H4 (cell line): ENCODE measurements around the gene CEP68. TPM values are rescaled to one million over a fixed set of nuclear protein-coding genes. Genes with fewer than 3 reads are reported as not detected.
"Not testable (repeated sequence)": the region's sequence is repeated elsewhere in the genome, so short reads cannot be mapped to it uniquely, and the experiment has no call there.

Source experiments
- DNase-seq: peaks from one replicate; pipeline ENCODE4 v3.0.0-alpha.2; 2015; ENCODE audit warnings: low spot score
- total RNA-seq: library from RNA; depleted of rRNA; stranded (reverse); fragments of >200 nt; shearing (Covaris generic); gene quantifications from 2 replicates; pipeline ENCODE4 v1.2.3, GENCODE V29; 2014; rRNA removed

CEP68 gene
- total RNA-seq, 1 experiment from 2014 or later: 5.4 TPM

DNA sequence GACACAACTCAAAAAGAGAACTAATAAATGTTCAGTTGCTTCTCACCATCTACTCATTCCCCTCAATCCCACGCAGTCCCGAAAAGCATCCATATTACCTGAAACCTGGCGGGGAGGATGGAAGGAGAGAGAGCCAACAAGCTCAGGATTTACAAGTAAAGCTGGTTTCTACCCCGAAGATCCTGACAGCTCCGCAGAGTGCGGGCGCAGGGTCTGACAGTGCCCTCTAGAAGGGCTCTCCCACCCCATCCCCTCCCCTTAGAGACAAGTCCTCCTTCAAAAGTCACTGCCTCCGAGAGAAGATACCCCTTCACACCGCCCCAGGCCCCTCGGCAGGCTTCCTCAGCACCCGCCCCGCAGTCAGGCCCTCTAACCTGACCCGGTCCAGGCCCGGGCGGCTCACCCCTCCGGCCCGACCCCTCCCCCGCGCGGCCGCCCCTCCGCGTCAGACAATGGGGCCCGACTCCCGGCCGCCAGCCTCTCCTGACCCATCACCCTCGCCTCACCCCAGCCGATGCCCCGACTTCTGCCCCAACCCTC is 73.1 kb downstream of the CEP68 start:
- DNase-seq: no peak

DNA sequence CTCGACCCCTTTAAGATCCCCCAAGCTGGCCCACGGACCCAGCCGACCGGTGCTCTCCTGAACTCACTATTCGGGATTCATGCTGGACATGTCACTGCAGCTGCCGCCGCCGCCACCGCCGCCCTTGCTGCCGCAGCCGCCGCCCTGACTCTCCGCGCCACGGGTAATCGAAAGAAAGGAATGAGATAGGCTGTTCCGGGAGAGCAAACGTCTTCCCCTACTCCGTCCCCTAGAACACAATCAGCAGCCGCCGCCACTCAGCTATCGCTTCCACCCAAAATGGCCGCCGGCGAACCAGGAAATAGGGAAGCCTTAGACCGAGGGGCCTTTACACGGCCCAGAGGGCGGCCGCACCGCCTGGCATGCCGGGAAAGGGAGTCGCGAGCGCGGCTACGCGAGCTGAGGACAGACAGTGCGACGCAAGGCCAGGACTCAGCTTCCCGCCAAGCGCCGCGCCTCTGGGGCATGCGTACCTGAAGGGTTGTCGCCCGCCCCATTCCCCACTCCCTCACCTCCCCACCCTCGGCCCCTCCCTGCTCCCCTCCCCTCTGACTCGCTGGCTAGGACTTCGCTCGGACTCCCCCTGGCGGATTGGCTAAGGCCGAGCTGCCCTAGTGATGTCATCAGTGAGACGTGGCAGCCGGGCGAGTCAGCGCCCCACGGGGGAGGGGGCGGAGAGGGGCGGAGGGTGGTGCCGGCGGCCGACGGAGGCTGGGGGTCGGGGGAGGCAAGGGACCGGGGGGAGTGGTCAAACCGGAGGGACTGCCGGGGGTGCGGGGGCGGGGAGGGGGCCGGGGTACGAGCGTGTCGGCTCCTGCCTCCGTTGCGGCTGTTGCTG is 73.8 kb downstream of the CEP68 start, which contains the start of gene RAB1A:
Gene RAB1A, minus strand, starts transcription at position 281 of the 838 bp plus-strand sequence. Its CDS starts 191 bp downstream, at position 90.
- DNase-seq: peak; percentile 99

DNA sequence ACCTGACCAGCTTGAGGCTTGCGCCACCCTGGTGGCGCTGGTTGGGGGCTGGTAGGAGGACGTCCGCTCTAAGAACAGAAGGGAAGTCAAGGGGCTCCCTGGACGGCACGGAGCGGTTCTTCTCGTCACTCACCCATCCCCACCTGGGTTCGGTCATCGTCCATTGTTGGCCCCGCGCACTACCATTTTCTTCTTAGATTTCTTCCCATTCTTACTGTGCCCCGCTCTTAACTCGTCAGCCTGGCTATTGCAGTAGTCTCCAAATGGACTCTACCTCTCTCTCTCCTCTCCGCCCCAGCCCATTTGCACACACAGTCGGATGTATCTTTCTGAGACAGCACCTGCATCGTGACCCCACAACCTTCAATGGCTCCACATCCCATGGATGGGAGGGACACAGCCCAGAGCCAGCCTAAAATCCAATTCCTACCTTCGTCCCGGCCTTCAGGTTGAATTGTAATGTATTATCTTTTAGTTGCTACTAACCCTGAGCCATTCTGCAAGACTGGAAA is 74.5 kb downstream of the CEP68 start:
- DNase-seq: no peak

DNA sequence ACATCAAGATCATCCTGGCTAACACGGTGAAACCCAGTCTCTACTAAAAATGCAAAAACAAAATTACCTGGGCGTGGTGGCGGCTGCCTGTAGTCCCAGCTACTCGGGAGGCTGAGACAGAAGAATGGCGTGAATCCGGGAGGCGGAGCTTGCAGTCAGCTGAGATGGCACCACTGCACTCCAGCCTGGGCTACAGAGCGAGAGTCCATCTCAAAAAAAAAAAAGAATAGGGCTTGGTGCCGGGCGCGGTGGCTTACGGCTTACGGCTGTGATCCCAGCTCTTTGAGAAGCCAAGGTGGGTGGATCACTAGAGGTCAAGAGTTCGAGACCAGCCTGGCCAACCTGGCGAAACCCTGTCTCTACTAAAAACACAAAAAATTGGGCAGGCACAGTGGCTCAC is 76.7 kb downstream of the CEP68 start:
- DNase-seq: not testable (repeated sequence)

DNA sequence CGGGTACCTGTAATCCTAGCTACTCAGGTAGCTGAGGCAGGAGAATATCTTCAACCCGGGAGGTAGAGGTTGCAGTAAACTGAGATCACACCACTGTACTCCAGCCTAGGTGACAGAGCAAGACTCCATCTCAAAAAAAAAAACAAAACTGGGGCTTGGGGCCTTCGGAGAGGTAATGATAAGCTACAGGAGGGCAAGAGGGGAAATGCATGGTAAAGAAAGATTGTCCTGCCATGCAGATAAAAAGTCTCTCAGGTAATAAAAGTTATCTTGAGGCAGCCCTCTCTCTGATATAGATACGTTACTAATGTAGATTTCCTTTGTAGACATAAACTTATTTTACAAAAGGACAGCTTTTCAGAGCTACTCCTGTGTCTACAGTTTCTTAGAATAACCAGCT is 77.4 kb downstream of the CEP68 start:
- DNase-seq: no peak

DNA sequence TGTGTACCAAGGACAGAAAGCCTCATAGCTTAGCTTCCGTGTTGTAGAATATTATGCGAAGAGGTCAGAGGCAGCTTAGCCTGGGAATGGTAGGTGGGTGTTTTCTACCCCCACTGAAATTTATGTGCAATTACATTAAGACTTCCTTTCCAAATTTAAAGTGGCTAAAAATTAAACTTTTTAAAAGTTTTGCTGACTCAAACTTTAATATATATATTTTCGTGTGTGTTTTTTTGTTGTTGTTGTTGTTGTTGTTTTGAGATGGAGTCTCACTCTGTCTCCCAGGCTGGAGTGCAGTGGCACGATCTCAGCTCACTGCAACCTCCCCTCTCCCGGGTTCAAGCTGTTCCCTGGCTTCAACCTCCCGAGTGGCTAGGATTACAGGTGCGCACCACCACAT is 77.9 kb downstream of the CEP68 start:
- DNase-seq: no peak

DNA sequence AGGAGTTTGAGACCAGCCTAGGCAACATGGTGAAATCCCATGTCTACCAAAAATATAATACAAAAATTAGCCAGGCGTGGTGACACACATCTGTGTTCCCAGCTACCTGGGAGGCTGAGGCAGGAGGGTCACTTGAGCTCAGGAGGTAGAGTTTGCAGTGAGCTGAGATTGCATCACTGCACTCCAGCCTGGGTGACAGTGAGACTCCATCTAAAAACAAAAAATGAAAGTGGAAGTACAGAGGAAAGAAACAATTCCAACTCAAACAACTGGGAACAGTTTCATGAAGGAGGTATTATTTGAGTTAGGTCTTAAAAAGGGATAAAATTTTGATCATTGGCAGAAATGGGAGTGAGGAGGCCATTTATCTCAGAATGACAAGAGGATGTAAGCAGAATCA is 80.0 kb downstream of the CEP68 start:
- no peak for DNase-seq

Other genes starting within 250 kb of the CEP68 start
- gene SLC1A4, start 67.0 kb upstream of the CEP68 start, total RNA-seq: 27.0 and 30.1 TPM in 2 replicates
- gene RAB1A, start 73.7 kb downstream of the CEP68 start, total RNA-seq: 122 and 143 TPM in 2 replicates
- gene ACTR2, start 171.4 kb downstream of the CEP68 start, total RNA-seq: 28.0 and 45.3 TPM in 2 replicates